ENCODE data around the gene LAYN. TPM values are rescaled to one million over a fixed set of nuclear protein-coding genes. Genes with fewer than 3 reads are reported as not detected.

LAYN gene
- total and polyA plus RNA-seq, 2 donors (not counting 3 experiments of a cell fraction or from before 2014, with no cell fraction given): 0.92 to 2.2 TPM

DNA sequence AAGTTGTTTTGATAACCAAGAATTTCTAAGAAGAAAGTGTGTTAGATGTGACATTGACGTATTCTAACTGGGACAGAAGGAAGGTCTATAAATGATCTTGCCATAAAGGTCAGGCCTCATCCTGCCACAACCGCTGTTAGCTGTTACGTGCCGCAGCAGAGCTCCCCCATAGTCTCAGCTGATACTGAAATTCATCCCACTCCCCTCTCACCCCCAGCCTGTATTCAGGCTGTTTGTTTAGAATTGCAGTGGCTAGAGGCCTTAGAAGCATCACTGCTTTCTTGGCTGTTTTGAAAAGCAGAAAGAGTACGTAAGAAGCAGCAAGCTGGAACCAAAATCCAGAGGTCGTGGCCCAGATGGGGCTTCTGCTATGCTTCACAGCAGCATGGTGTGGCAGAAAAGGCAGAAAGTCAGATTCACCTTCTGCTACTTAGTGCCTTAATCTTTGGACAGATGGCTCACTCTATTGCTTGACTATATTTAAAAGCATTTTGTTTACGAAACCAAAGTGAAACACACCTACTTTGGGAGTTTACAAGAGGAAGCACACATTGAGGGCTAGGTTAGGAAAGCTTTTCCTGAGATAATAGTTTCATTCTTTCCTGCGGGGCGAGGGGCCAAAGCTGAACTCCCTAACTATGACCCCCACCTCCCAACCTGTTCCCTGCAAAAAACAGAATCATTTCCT lies 950 bp upstream of the LAYN start:
- Histone ChIP-seq H4K20me1 (replicated peaks; ENCODE audit: control insufficient read depth, extremely low read depth, insufficient read depth, low read length) (no peaks in the 10 kb centered on the region), H3K36me3 (ENCODE audit: control insufficient read depth in 2 of 2, extremely low read depth in 1 of 2, insufficient read depth in 2 of 2, low read length in 2 of 2) (no peaks in the 10 kb centered on the region), H3K4me1 (ENCODE audit: control insufficient read depth, extremely low read depth, insufficient read depth, low read length) (peaks cover 17% of the 10 kb centered on the region), H3K9me1 (replicated peaks; ENCODE audit: control insufficient read depth, extremely low read depth, insufficient read depth, low read length) (no peaks in the 10 kb centered on the region), H2AFZ (ENCODE audit: low read depth, low read length) (no peak overlapping the region), H3K4me2 (ENCODE audit: insufficient read depth, low read length) (no peak overlapping the region), H3K4me3 (replicated peaks in 1 of 3; ENCODE audit: insufficient read depth in 1 of 3, low read depth in 1 of 3, low read length in 3 of 3) (no peak overlapping the region), H3K27ac (ENCODE audit: insufficient read depth, low read depth, low read length) (no peak overlapping the region), H3K9ac (replicated peaks; ENCODE audit: extremely low read depth, insufficient read depth, low read length) (no peak overlapping the region), H3K27me3 (ENCODE audit: control insufficient read depth in 2 of 2, insufficient read depth in 2 of 2, low read length in 2 of 2) (peaks cover 48 to 65% of the 10 kb centered on the region in 2 experiments), H3K9me3 (replicated peaks; ENCODE audit: control insufficient read depth, insufficient read depth, low read length) (no peaks in the 10 kb centered on the region), H3K79me2 (ENCODE audit: control insufficient read depth, insufficient read depth, low read length) (no peaks in the 10 kb centered on the region)
- no TSS peak for BruUV-seq (replicated peaks)
- DNase-seq (ENCODE audit: low read depth, low spot score): no peak
- no peak for FAIRE-seq
- CTCF ChIA-PET: interaction anchor here (1.4 kb wide), 1 partner anchor 26 kb away, joined by 5 read pairs; the partner anchor contains the start of gene HOATZ
- intact Hi-C loops (cut with micrococcal nuclease): loop anchor here (2.0 kb wide), 1 partner anchor 25 kb away; the partner anchor contains the start of gene HOATZ
- dilution Hi-C loops (cut with MboI; ENCODE audit: extremely low pct_ligation_motif_present, low sequenced_read_pairs): no loop called here
- no peak for TF ChIP-seq EZH2 (IDR thresholded peaks at IDR 0.05; ENCODE audit: borderline replicate concordance, low read depth, low read length, severe bottlenecking)
- TF ChIP-seq POLR2A (IDR thresholded peaks at IDR 0.05; ENCODE audit: low read depth, low read length): no peak
- TF ChIP-seq, protein P1, sequence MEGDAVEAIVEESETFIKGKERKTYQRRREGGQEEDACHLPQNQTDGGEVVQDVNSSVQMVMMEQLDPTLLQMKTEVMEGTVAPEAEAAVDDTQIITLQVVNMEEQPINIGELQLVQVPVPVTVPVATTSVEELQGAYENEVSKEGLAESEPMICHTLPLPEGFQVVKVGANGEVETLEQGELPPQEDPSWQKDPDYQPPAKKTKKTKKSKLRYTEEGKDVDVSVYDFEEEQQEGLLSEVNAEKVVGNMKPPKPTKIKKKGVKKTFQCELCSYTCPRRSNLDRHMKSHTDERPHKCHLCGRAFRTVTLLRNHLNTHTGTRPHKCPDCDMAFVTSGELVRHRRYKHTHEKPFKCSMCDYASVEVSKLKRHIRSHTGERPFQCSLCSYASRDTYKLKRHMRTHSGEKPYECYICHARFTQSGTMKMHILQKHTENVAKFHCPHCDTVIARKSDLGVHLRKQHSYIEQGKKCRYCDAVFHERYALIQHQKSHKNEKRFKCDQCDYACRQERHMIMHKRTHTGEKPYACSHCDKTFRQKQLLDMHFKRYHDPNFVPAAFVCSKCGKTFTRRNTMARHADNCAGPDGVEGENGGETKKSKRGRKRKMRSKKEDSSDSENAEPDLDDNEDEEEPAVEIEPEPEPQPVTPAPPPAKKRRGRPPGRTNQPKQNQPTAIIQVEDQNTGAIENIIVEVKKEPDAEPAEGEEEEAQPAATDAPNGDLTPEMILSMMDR (IDR thresholded peaks at IDR 0.05; ENCODE audit: extremely low read depth in 1 of 2, insufficient read depth in 1 of 2, low read depth in 1 of 2, low read length in 2 of 2): no peak
- TF ChIP-seq POLR2AphosphoS5 (IDR thresholded peaks at IDR 0.05; ENCODE audit: insufficient read depth, low read depth, low read length): no peak
- no peak for TF ChIP-seq MYC (IDR thresholded peaks at IDR 0.05; ENCODE audit: low read depth, low read length)
- TF ChIP-seq, protein P2, sequence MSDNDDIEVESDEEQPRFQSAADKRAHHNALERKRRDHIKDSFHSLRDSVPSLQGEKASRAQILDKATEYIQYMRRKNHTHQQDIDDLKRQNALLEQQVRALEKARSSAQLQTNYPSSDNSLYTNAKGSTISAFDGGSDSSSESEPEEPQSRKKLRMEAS (IDR thresholded peaks at IDR 0.05; ENCODE audit: insufficient read depth, insufficient read length): no peak
- no peak for TF ChIP-seq GATA2 (IDR thresholded peaks at IDR 0.05; ENCODE audit: insufficient read depth, insufficient read length, low read depth, low read length)
- no peak for TF ChIP-seq FOS (IDR thresholded peaks at IDR 0.05; ENCODE audit: borderline replicate concordance, insufficient read depth, low read length)
- no peak for TF ChIP-seq JUN (IDR thresholded peaks at IDR 0.05; ENCODE audit: borderline replicate concordance, insufficient read depth, insufficient read length, low read depth)
- POLR2A ChIA-PET: no interaction called here
